Measurements from ENCODE around the gene CLBA1. TPM values are rescaled to one million over a fixed set of nuclear protein-coding genes. Genes with fewer than 3 reads are reported as not detected.

The CLBA1 gene
- total RNA-seq, 1 experiment from 2014 or later: 19.2 TPM

GRCh38 chr14:104957146-104958113, 28.2 kb upstream of the CLBA1 start:
- Histone ChIP-seq H3K9ac (ENCODE audit: low read length) (no peak overlapping the region), H3K4me1 (ENCODE audit: insufficient read depth, low read length) (no peaks in the 10 kb centered on the region), H3K27me3 (ENCODE audit: low read length) (no peaks in the 10 kb centered on the region), H3K9me2 (replicated peaks; ENCODE audit: low read length) (no peaks in the 10 kb centered on the region), H3K36me3 (ENCODE audit: low read depth, low read length) (peaks cover 3% of the 10 kb centered on the region; the same call in 1 of the 2 replicates), H3K9me3 (ENCODE audit: low read length) (no peaks in the 10 kb centered on the region), H3K27ac (ENCODE audit: low read length) (no peak overlapping the region), H3F3A (ENCODE audit: low read length, unreplicated experiment) (no peaks in the 10 kb centered on the region), H2AFZ (ENCODE audit: low read length) (no peak overlapping the region), H3K79me2 (ENCODE audit: low read length) (no peaks in the 10 kb centered on the region), H3K4me3 (ENCODE audit: low read length) (no peak overlapping the region), H3K4me2 (ENCODE audit: low read length) (no peak overlapping the region), H4K20me1 (ENCODE audit: low read length) (no peaks in the 10 kb centered on the region)
- TF ChIP-seq CTCF (conservative IDR thresholded peaks at IDR 0.05; ENCODE audit: low read depth, low read length) (no peak), EZH2 (IDR thresholded peaks at IDR 0.05; ENCODE audit: low read length, unreplicated experiment) (no peak), EZH2phosphoT487 (IDR thresholded peaks at IDR 0.05; ENCODE audit: borderline replicate concordance, low read length) (no peak)
- CTCF ChIA-PET: no interaction called here
- POLR2A ChIA-PET (ENCODE audit: unreplicated experiment): no interaction called here
- DNase-seq (peak; percentile 46), ATAC-seq (peak; percentile 24)
- BruUV-seq (replicated peaks): no TSS peak
- intact Hi-C loops (cut with micrococcal nuclease): no loop called here

- Histone ChIP-seq H3K27me3 (ENCODE audit: low read length) (no peaks in the 10 kb centered on the region), H3F3A (ENCODE audit: low read length, unreplicated experiment) (no peaks in the 10 kb centered on the region), H3K36me3 (ENCODE audit: low read depth, low read length) (no peaks in the 10 kb centered on the region), H3K27ac (ENCODE audit: low read length) (no peak overlapping the region), H3K9me3 (ENCODE audit: low read length) (no peaks in the 10 kb centered on the region), H3K9ac (ENCODE audit: low read length) (no peak overlapping the region), H3K4me1 (ENCODE audit: insufficient read depth, low read length) (peaks cover 29% of the 10 kb centered on the region), H3K79me2 (ENCODE audit: low read length) (0 out of 2 replicates have a peak, but pooled peaks cover 4% of the 10 kb centered on the region), H4K20me1 (ENCODE audit: low read length) (no peaks in the 10 kb centered on the region), H2AFZ (ENCODE audit: low read length) (no peak overlapping the region), H3K9me2 (replicated peaks; ENCODE audit: low read length) (no peaks in the 10 kb centered on the region), H3K4me3 (ENCODE audit: low read length) (no peak overlapping the region), H3K4me2 (ENCODE audit: low read length) (no peak overlapping the region)
- intact Hi-C loops (cut with micrococcal nuclease): no loop called here
- BruUV-seq (replicated peaks): no TSS peak
- DNase-seq (no peak), ATAC-seq (no peak)
- TF ChIP-seq EZH2 (IDR thresholded peaks at IDR 0.05; ENCODE audit: low read length, unreplicated experiment): no peak
- no peak for TF ChIP-seq CTCF (conservative IDR thresholded peaks at IDR 0.05; ENCODE audit: low read depth, low read length)
- TF ChIP-seq EZH2phosphoT487 (IDR thresholded peaks at IDR 0.05; ENCODE audit: borderline replicate concordance, low read length): no peak
- POLR2A ChIA-PET (ENCODE audit: unreplicated experiment): no interaction called here
- CTCF ChIA-PET: interaction anchor here (0.7 kb wide), 1 partner anchor 9 kb away, joined by 3 read pairs; no protein-coding TSS in a partner anchor
These were observed 21.0 kb upstream of the CLBA1 start for GRCh38 chr14:104964546-104964945.

Measured in PC-3 (cell line).